GM12872 (cell line): Measurements from ENCODE around the gene LMF2.

Experiments
- TF ChIP-seq, protein P1 (sequence below): IDR thresholded peaks from 3 replicates; pipeline ENCODE4 v1.5.1; 2011; ENCODE audit warnings: low read depth, mild to moderate bottlenecking, low read length, moderate library complexity; ENCODE audit not compliant: insufficient read depth

The LMF2 gene

DNA sequence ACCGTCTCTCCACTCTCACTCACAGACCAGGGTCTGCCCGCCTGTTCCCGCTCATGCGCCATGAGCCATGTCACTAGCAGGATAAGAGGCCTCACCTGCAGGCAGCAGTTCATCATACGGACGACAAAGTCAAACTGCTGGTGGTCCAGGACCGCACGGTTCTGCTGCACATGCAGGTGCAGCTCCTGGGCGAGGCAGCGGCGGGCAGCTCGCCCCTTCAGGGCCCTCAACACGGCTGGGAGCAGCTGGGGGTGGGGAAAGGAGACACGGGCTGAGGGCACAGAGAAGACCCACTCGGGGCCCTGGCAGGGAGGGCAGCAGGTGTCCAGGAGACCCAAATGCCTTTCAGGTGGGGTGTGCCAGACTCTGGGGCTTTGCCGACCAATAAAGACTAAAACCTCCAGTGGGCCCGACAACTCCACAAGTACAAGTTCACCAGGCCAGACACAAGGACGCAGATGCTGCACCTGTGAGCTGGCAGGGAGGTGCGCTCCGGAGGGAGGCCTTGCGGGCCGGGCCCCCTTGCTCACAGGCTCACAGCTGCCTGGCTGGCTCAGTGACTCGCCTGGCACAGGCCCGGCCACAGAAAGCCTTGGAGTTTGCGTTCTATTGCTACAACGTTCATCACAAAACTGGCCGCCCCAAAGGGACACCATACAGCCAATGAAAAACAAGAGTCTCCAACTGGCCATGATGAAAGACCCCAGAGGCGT, 44.2 kb downstream of the LMF2 start:
- TF ChIP-seq, protein P1, sequence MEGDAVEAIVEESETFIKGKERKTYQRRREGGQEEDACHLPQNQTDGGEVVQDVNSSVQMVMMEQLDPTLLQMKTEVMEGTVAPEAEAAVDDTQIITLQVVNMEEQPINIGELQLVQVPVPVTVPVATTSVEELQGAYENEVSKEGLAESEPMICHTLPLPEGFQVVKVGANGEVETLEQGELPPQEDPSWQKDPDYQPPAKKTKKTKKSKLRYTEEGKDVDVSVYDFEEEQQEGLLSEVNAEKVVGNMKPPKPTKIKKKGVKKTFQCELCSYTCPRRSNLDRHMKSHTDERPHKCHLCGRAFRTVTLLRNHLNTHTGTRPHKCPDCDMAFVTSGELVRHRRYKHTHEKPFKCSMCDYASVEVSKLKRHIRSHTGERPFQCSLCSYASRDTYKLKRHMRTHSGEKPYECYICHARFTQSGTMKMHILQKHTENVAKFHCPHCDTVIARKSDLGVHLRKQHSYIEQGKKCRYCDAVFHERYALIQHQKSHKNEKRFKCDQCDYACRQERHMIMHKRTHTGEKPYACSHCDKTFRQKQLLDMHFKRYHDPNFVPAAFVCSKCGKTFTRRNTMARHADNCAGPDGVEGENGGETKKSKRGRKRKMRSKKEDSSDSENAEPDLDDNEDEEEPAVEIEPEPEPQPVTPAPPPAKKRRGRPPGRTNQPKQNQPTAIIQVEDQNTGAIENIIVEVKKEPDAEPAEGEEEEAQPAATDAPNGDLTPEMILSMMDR: no peak

DNA sequence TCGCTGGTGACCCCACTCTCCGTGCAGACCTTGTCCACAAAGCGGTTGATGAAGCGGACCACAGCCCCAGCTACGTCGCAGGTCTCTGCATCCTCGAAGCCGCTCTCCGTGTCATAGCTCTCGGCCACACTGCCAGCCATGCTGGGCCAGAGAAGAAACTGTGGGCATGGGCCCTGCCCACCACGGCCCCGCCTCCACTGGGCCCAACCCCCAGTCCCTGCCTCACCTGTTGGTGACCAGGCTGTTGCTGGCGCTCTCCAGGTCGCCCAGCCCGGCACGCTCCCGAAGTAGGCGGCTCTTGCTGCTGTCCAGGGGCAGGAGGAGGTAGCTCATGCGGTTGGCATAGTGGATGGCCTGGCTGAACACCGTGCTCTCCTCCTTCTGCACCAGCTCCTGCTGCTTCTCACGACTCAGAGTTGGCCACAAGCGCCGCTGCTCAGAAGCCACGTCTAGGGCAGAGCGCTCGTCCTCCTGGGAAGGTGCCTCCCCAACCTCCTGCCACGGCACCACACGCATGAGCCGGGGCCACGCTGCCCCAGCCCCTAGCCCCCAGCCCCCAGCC, 45.4 kb downstream of the LMF2 start:
- TF ChIP-seq, protein P1: no peak

- TF ChIP-seq, protein P1: no peak
Observed at GRCh38 chr22:50461536-50461935, 46.0 kb downstream of the LMF2 start.

DNA sequence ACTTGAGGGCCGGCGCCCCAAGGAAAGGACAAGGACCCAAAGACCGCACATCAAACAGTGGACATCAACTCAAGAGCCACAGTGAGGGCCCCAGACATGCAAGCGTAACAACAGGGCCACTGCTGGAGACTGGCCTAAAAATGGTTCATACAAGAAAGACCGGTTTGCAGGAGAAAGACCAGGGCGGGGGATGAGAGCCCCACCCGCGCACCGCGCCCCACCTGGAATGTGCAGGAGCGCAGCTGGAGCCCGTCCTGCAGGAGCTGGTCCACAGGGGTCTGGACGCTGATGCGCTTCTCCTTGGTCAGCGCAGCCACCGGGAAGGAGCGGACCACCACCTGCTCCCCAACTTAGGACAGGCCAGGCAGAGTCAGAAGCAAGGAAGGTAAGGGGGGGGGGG, 46.6 kb downstream of the LMF2 start:
- TF ChIP-seq, protein P1: no peak

GRCh38 chr22:50459496-50460140, 47.9 kb downstream of the LMF2 start:
- TF ChIP-seq, protein P1: no peak

GRCh38 chr22:50459016-50459415, 48.5 kb downstream of the LMF2 start:
- TF ChIP-seq, protein P1: no peak

GRCh38 chr22:50456466-50457234, 50.9 kb downstream of the LMF2 start:
- TF ChIP-seq, protein P1: peak; percentile 25; the same call in 2 of the 3 replicates
